ENCODE measurements around the gene EP400.

EP400 gene

GRCh38 chr12:132108211-132108832 is 158.6 kb downstream of the EP400 start:
- Mint-ChIP-seq H3K27ac (no peak overlapping the region), H3K4me1 (ENCODE audit: low read depth) (peaks cover 3% of the 10 kb centered on the region), H3K27me3 (ENCODE audit: low read depth) (no peaks in the 10 kb centered on the region), H3K9me3 (no peaks in the 10 kb centered on the region), H3K36me3 (ENCODE audit: low read depth) (peaks cover 23% of the 10 kb centered on the region), H3K4me3 (no peak overlapping the region)
- no peak for DNase-seq (ENCODE audit: low spot score)

- Mint-ChIP-seq H3K27ac (no peak overlapping the region), H3K4me1 (ENCODE audit: low read depth) (peaks cover 3% of the 10 kb centered on the region), H3K27me3 (ENCODE audit: low read depth) (no peaks in the 10 kb centered on the region), H3K36me3 (ENCODE audit: low read depth) (peaks cover 28% of the 10 kb centered on the region), H3K9me3 (no peaks in the 10 kb centered on the region), H3K4me3 (no peak overlapping the region)
- no peak for DNase-seq (ENCODE audit: low spot score)
Observed at GRCh38 chr12:132109741-132110140, 160.0 kb downstream of the EP400 start.

- no peaks in the 10 kb centered on the region for H3K27me3 Mint-ChIP-seq (ENCODE audit: low read depth)
- no peak overlapping the region for H3K27ac Mint-ChIP-seq
- H3K4me1 Mint-ChIP-seq (ENCODE audit: low read depth) = peaks cover 3% of the 10 kb centered on the region
- H3K9me3 Mint-ChIP-seq = no peaks in the 10 kb centered on the region
- DNase-seq (ENCODE audit: low spot score) = no peak
- peaks cover 29% of the 10 kb centered on the region for H3K36me3 Mint-ChIP-seq (ENCODE audit: low read depth)
- no peak overlapping the region for H3K4me3 Mint-ChIP-seq
Observed at GRCh38 chr12:132110677-132111076, 160.9 kb downstream of the EP400 start.

- no peaks in the 10 kb centered on the region for H3K9me3 Mint-ChIP-seq
- H3K4me3 Mint-ChIP-seq = no peak overlapping the region
- H3K27ac Mint-ChIP-seq = no peak overlapping the region
- DNase-seq (ENCODE audit: low spot score) = no peak
- no peaks in the 10 kb centered on the region for H3K27me3 Mint-ChIP-seq (ENCODE audit: low read depth)
- peaks cover 34% of the 10 kb centered on the region for H3K36me3 Mint-ChIP-seq (ENCODE audit: low read depth)
- H3K4me1 Mint-ChIP-seq (ENCODE audit: low read depth) = peaks cover 3% of the 10 kb centered on the region
Observed at GRCh38 chr12:132111654-132112304, 162.0 kb downstream of the EP400 start.

- H3K4me1 Mint-ChIP-seq (ENCODE audit: low read depth) = no peaks in the 10 kb centered on the region
- no peak for DNase-seq (ENCODE audit: low spot score)
- no peak overlapping the region for H3K4me3 Mint-ChIP-seq
- H3K36me3 Mint-ChIP-seq (ENCODE audit: low read depth) = peaks cover 20% of the 10 kb centered on the region
- H3K27me3 Mint-ChIP-seq (ENCODE audit: low read depth) = no peaks in the 10 kb centered on the region
- no peaks in the 10 kb centered on the region for H3K9me3 Mint-ChIP-seq
- no peak overlapping the region for H3K27ac Mint-ChIP-seq
Observed at GRCh38 chr12:132114667-132115066, 164.9 kb downstream of the EP400 start.

- Mint-ChIP-seq H3K9me3 (no peaks in the 10 kb centered on the region), H3K36me3 (ENCODE audit: low read depth) (peaks cover 19% of the 10 kb centered on the region), H3K4me1 (ENCODE audit: low read depth) (no peaks in the 10 kb centered on the region), H3K27me3 (ENCODE audit: low read depth) (no peaks in the 10 kb centered on the region), H3K4me3 (no peak overlapping the region), H3K27ac (no peak overlapping the region)
- no peak for DNase-seq (ENCODE audit: low spot score)
Observed at GRCh38 chr12:132115500-132115899, 165.8 kb downstream of the EP400 start.

- no peak overlapping the region for H3K4me3 Mint-ChIP-seq
- no peaks in the 10 kb centered on the region for H3K27me3 Mint-ChIP-seq (ENCODE audit: low read depth)
- no peaks in the 10 kb centered on the region for H3K4me1 Mint-ChIP-seq (ENCODE audit: low read depth)
- DNase-seq (ENCODE audit: low spot score) = no peak
- no peaks in the 10 kb centered on the region for H3K9me3 Mint-ChIP-seq
- no peak overlapping the region for H3K27ac Mint-ChIP-seq
- peaks cover 14% of the 10 kb centered on the region for H3K36me3 Mint-ChIP-seq (ENCODE audit: low read depth)
Observed at GRCh38 chr12:132116709-132117557, 167.2 kb downstream of the EP400 start.

GRCh38 chr12:132117558-132117875 is 167.8 kb downstream of the EP400 start:
- H3K27ac Mint-ChIP-seq = no peak overlapping the region
- no peak for DNase-seq (ENCODE audit: low spot score)
- peaks cover 14% of the 10 kb centered on the region for H3K36me3 Mint-ChIP-seq (ENCODE audit: low read depth)
- H3K27me3 Mint-ChIP-seq (ENCODE audit: low read depth) = no peaks in the 10 kb centered on the region
- no peaks in the 10 kb centered on the region for H3K4me1 Mint-ChIP-seq (ENCODE audit: low read depth)
- no peaks in the 10 kb centered on the region for H3K9me3 Mint-ChIP-seq
- H3K4me3 Mint-ChIP-seq = no peak overlapping the region

GRCh38 chr12:132118876-132119275 is 169.1 kb downstream of the EP400 start:
- Mint-ChIP-seq H3K27ac (no peak overlapping the region), H3K9me3 (no peaks in the 10 kb centered on the region), H3K27me3 (ENCODE audit: low read depth) (no peaks in the 10 kb centered on the region), H3K4me1 (ENCODE audit: low read depth) (no peaks in the 10 kb centered on the region), H3K36me3 (ENCODE audit: low read depth) (peaks cover 16% of the 10 kb centered on the region), H3K4me3 (no peak overlapping the region)
- no peak for DNase-seq (ENCODE audit: low spot score)

- no peak overlapping the region for H3K27ac Mint-ChIP-seq
- no peaks in the 10 kb centered on the region for H3K27me3 Mint-ChIP-seq (ENCODE audit: low read depth)
- H3K36me3 Mint-ChIP-seq (ENCODE audit: low read depth) = peaks cover 18% of the 10 kb centered on the region
- no peaks in the 10 kb centered on the region for H3K4me1 Mint-ChIP-seq (ENCODE audit: low read depth)
- H3K9me3 Mint-ChIP-seq = no peaks in the 10 kb centered on the region
- no peak overlapping the region for H3K4me3 Mint-ChIP-seq
- no peak for DNase-seq (ENCODE audit: low spot score)
Observed at GRCh38 chr12:132121283-132121682, 171.5 kb downstream of the EP400 start.

- Mint-ChIP-seq H3K27ac (no peak overlapping the region), H3K27me3 (ENCODE audit: low read depth) (no peaks in the 10 kb centered on the region), H3K4me3 (no peak overlapping the region), H3K9me3 (peaks cover 6% of the 10 kb centered on the region), H3K4me1 (ENCODE audit: low read depth) (no peaks in the 10 kb centered on the region), H3K36me3 (ENCODE audit: low read depth) (peaks cover 43% of the 10 kb centered on the region)
- no peak for DNase-seq (ENCODE audit: low spot score)
Observed at GRCh38 chr12:132123970-132124765, 174.4 kb downstream of the EP400 start.

GRCh38 chr12:132124766-132125425 is 175.2 kb downstream of the EP400 start:
- Mint-ChIP-seq H3K27ac (no peak overlapping the region), H3K4me3 (no peak overlapping the region), H3K4me1 (ENCODE audit: low read depth) (no peaks in the 10 kb centered on the region), H3K36me3 (ENCODE audit: low read depth) (peaks cover 44% of the 10 kb centered on the region), H3K27me3 (ENCODE audit: low read depth) (no peaks in the 10 kb centered on the region), H3K9me3 (peaks cover 6% of the 10 kb centered on the region)
- DNase-seq (ENCODE audit: low spot score) = no peak

- Mint-ChIP-seq H3K27me3 (ENCODE audit: low read depth) (no peaks in the 10 kb centered on the region), H3K4me1 (ENCODE audit: low read depth) (no peaks in the 10 kb centered on the region), H3K9me3 (peaks cover 6% of the 10 kb centered on the region), H3K27ac (no peak overlapping the region), H3K4me3 (no peak overlapping the region), H3K36me3 (ENCODE audit: low read depth) (peaks cover 44% of the 10 kb centered on the region)
- DNase-seq (ENCODE audit: low spot score) = no peak
Observed at GRCh38 chr12:132125736-132126135, 176.0 kb downstream of the EP400 start.

Data from T-helper 2 cell treated with Interferon-gamma antibody and Interleukin-4, amounts not matched to agents 5 μg/mL and 100 μg/mL, for 36 hours (primary cell).